Type B pancreatic cell (in vitro differentiated cells): ENCODE data around the gene CPED1. TPM values are rescaled to one million over a fixed set of nuclear protein-coding genes. Genes with fewer than 3 reads are reported as not detected.

Experiments used
- DNase-seq: peaks from one replicate; pipeline ENCODE4 v3.0.0; 2021; ENCODE audit warnings: mixed read lengths; ENCODE audit not compliant: unreplicated experiment; ENCODE audit errors: extremely low spot score
- H3K27ac Mint-ChIP-seq: 2 replicates; pipeline ENCODE4 v1.8.0; 2021; ENCODE audit warnings: mild to moderate bottlenecking, mixed read lengths
- H3K27me3 Mint-ChIP-seq: 2 replicates; pipeline ENCODE4 v1.8.0; 2021; ENCODE audit warnings: mixed read lengths
- H3K36me3 Mint-ChIP-seq: 2 replicates; pipeline ENCODE4 v1.8.0; 2021; ENCODE audit warnings: mixed read lengths
- H3K4me1 Mint-ChIP-seq: one replicate; pipeline ENCODE4 v1.8.0; 2021; ENCODE audit warnings: mixed read lengths; ENCODE audit not compliant: unreplicated experiment
- H3K4me3 Mint-ChIP-seq: 2 replicates; pipeline ENCODE4 v1.8.0; 2021; ENCODE audit warnings: mild to moderate bottlenecking, mixed read lengths
- H3K9me3 Mint-ChIP-seq: 2 replicates; pipeline ENCODE4 v1.8.0; 2021; ENCODE audit warnings: mixed read lengths
- total RNA-seq: library from RNA; stranded (reverse); gene quantifications from 2 replicates; pipeline ENCODE4 v1.2.1, GENCODE V29; 2021; ENCODE audit warnings: low replicate concordance
- TF ChIP-seq, protein P1 (sequence below): fragments of 200-600 bp; sonication (generic); conservative IDR thresholded peaks from 2 replicates; pipeline ENCODE4 v1.5.0; 2021; ENCODE audit warnings: antibody characterized with exemption, mild to moderate bottlenecking

Gene CPED1
- total RNA-seq, 1 donor from 2014 or later = 45.4 TPM

DNA sequence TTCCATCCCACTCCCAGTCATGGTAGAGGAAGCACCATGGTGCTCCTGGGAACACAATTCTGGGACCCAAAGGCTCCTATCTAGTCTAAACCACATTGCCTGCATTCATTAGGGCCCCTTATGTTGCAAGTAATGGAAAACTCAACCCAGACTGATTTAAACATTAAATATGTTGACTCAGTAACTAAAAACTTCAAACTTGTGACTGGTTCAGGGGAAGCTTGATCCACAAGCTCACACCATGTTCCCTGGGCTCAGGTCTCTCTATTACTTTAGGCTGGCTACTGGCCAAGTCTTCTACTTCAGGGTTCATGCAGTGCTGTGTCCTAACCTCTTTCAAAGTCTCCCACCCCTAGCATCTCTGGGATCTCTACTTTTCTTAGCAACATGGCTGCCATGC, 353.4 kb downstream of the CPED1 start:
- TF ChIP-seq, protein P1, sequence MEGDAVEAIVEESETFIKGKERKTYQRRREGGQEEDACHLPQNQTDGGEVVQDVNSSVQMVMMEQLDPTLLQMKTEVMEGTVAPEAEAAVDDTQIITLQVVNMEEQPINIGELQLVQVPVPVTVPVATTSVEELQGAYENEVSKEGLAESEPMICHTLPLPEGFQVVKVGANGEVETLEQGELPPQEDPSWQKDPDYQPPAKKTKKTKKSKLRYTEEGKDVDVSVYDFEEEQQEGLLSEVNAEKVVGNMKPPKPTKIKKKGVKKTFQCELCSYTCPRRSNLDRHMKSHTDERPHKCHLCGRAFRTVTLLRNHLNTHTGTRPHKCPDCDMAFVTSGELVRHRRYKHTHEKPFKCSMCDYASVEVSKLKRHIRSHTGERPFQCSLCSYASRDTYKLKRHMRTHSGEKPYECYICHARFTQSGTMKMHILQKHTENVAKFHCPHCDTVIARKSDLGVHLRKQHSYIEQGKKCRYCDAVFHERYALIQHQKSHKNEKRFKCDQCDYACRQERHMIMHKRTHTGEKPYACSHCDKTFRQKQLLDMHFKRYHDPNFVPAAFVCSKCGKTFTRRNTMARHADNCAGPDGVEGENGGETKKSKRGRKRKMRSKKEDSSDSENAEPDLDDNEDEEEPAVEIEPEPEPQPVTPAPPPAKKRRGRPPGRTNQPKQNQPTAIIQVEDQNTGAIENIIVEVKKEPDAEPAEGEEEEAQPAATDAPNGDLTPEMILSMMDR = no peak
- Mint-ChIP-seq H3K27ac (no peak overlapping the region), H3K36me3 (peaks cover under 1% of the 10 kb centered on the region), H3K27me3 (no peaks in the 10 kb centered on the region), H3K4me3 (no peak overlapping the region), H3K9me3 (no peaks in the 10 kb centered on the region), H3K4me1 (peaks cover 11% of the 10 kb centered on the region)
- no peak for DNase-seq

DNA sequence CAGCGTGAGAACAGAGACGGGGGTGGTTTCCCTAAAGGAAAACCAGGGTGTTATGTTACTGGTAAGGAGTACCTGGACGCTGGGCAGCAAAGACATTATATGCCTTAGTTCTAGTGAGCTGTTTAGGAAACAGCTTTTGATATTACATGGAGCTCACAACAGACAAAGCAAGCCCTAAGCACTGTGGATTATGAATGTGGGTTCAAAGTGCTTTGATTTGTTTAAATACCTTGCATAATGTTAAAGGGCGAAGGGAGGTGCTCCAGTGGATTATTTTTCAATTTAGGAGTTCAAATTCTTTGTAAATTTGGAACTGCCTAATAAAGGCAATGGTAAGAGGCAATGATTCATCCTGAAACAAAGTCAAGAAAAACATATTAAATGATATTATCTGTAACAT, 354.1 kb downstream of the CPED1 start:
- H3K27me3 Mint-ChIP-seq = no peaks in the 10 kb centered on the region
- peaks cover 6% of the 10 kb centered on the region for H3K36me3 Mint-ChIP-seq
- no peak overlapping the region for H3K4me3 Mint-ChIP-seq
- TF ChIP-seq, protein P1 = no peak
- no peak overlapping the region for H3K27ac Mint-ChIP-seq
- DNase-seq = no peak
- H3K4me1 Mint-ChIP-seq = peaks cover 7% of the 10 kb centered on the region
- H3K9me3 Mint-ChIP-seq = no peaks in the 10 kb centered on the region

DNA sequence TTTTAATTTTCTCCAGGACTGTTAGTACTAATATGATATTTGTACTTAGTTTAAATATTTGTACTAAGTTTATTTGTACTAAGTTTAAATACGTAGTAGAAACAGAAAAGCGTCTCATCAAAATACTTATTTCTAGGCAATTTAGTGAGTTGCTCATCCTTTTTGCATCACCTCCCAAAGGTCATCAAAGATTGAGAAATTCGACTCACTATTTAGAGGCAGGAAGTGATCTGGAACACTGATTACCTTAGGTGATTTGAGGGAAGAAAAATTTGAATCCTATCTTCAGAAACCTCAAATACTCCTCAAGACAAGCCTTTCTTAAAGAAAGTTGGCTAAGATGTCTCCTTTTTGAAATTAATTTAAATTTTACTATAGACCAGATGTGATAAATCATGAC, 354.8 kb downstream of the CPED1 start:
- Mint-ChIP-seq H3K9me3 (no peaks in the 10 kb centered on the region), H3K27me3 (no peaks in the 10 kb centered on the region), H3K27ac (no peak overlapping the region), H3K36me3 (peaks cover 6% of the 10 kb centered on the region), H3K4me1 (peaks cover under 1% of the 10 kb centered on the region), H3K4me3 (no peak overlapping the region)
- TF ChIP-seq, protein P1 = no peak
- no peak for DNase-seq

DNA sequence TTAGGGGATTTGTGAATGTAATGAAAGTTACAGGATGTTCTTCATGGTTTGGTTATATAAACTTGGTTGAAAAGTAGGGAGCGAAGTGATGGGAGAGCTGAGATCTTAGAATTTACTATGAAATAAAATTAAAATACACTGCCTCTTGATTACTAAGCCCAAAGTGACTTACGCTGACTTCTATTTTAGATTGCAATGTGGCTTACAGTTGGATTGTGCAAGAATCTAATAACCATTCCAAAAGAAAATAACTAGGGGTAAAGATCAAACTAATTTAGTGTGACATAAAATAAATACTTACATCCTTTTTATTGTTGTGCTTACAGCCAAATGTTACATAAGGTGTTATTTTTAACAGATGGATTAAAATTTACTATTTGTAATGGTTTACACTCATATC, 355.6 kb downstream of the CPED1 start:
- Mint-ChIP-seq H3K36me3 (peaks cover 6% of the 10 kb centered on the region), H3K27me3 (no peaks in the 10 kb centered on the region), H3K27ac (no peak overlapping the region), H3K4me3 (no peak overlapping the region), H3K9me3 (no peaks in the 10 kb centered on the region), H3K4me1 (no peaks in the 10 kb centered on the region)
- DNase-seq = no peak
- TF ChIP-seq, protein P1 = no peak

DNA sequence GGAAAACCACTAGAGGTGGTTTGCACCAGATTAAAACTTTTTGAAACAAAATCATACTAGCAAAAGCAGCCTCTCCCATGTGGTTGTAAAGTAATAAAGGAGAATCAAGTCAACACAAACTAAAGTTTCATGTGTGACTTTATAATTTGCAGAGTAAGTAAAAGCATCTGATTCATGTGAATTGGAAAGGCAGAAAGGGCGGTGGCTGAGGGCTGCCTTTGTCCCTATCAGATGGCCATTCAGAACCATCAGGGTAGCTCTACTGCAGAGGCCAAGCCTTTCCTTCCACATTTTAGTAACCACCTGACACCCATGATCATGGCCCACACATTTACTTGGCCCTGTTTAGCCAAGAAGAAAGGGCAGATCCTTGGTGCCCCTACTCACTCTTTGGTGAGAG, 356.0 kb downstream of the CPED1 start:
- H3K36me3 Mint-ChIP-seq = peaks cover 6% of the 10 kb centered on the region
- no peak for DNase-seq
- no peak overlapping the region for H3K27ac Mint-ChIP-seq
- H3K4me3 Mint-ChIP-seq = no peak overlapping the region
- H3K4me1 Mint-ChIP-seq = no peaks in the 10 kb centered on the region
- no peaks in the 10 kb centered on the region for H3K9me3 Mint-ChIP-seq
- H3K27me3 Mint-ChIP-seq = no peaks in the 10 kb centered on the region
- TF ChIP-seq, protein P1 = no peak

Other genes starting within 250 kb of the CPED1 start
- 14.8 and 16.3 TPM in 2 replicates for gene TSPAN12, start 130.6 kb upstream of the CPED1 start, total RNA-seq
- 14.5 and 20.7 TPM in 2 replicates for gene ING3, start 37.9 kb upstream of the CPED1 start, total RNA-seq